Retina (tissue), 1 donor: Measurements from ENCODE around the gene CCDC185.

ENCODE experiments used
- DNase-seq: peaks from one replicate; pipeline ENCODE4 v3.0.0-alpha.2; 2016

CCDC185 gene

DNA sequence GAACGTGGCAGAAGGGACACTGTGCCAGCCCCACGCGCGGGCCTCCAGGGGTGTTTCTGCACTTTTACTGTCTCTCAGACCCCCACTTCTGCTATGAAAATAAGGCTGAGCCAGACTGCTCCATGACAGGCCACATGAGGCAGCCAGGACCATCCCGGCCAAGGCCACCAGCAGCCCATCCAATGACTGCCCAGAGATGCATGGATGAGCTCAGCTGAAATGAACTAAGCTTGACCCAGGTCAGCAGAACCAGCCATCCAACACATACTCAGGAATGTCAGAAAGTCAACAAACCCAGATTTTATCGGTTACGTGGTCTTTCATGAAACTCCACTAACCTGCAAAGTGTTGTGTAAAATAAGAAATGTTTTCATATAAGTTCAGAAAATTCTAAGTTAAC is 51.2 kb downstream of the CCDC185 start:
- no peak for DNase-seq
